Measurements from ENCODE around the gene LRRC8D.

- no peak for TF ChIP-seq POLR2A (IDR thresholded peaks at IDR 0.05; ENCODE audit: extremely low read depth, insufficient read length)
- TF ChIP-seq CTCF (IDR thresholded peaks at IDR 0.05; ENCODE audit: low read depth, low read length), result no peak
Observed at GRCh38 chr1:89822109-89822962, 1.5 kb downstream of the LRRC8D start.
